ENCODE results near the gene FAM117B.

The FAM117B gene

DNA sequence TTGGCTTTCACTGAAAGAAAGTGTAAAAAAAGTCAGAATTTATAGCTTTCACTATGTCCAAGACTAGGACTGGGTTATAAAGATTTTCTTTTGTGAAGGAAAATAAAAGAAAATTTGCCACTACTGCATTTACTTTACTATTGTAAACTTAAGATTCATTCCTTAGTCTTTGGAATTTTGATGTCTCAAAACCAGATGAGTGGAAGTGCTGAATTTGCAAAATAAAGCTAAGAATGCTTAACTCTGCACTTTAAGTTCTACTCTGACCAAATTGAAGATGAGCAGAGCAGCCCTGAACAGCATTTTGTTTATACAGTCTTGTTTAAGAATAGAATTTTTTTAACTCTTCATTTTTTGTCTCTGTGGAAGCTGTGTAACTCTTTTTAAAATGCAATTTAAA, 134.4 kb downstream of the FAM117B start:
- TF ChIP-seq, protein P1, sequence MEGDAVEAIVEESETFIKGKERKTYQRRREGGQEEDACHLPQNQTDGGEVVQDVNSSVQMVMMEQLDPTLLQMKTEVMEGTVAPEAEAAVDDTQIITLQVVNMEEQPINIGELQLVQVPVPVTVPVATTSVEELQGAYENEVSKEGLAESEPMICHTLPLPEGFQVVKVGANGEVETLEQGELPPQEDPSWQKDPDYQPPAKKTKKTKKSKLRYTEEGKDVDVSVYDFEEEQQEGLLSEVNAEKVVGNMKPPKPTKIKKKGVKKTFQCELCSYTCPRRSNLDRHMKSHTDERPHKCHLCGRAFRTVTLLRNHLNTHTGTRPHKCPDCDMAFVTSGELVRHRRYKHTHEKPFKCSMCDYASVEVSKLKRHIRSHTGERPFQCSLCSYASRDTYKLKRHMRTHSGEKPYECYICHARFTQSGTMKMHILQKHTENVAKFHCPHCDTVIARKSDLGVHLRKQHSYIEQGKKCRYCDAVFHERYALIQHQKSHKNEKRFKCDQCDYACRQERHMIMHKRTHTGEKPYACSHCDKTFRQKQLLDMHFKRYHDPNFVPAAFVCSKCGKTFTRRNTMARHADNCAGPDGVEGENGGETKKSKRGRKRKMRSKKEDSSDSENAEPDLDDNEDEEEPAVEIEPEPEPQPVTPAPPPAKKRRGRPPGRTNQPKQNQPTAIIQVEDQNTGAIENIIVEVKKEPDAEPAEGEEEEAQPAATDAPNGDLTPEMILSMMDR (IDR thresholded peaks at IDR 0.05; ENCODE audit: low read depth, low read length, missing control alignments): no peak
- in situ Hi-C loops (cut with HindIII; ENCODE audit: low sequenced_read_pairs): no loop called here

DNA sequence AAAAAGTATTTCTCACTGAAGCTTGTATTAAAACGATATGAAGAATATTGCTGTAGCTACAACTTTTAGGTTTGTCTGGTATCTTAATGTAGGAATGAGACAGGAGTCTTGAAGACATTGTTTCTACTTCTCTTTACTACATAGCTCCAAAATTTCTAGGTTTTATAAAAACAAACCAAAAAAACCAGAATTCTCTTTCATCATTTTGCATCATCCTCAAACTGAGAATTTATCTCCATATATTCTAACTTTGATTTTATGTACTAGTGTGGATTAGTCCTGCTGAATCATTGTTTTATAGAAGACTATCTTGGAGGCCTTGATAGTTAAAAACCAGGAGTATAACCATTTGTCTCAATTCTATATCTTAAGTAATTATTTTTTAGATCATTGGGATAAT, 136.6 kb downstream of the FAM117B start:
- H3K4me3 ChIP-seq (ENCODE audit: low read depth, low read length): no peak overlapping the region
- DNase-seq (ENCODE audit: low read depth): no peak
- in situ Hi-C loops (cut with HindIII; ENCODE audit: low sequenced_read_pairs): no loop called here
- TF ChIP-seq, protein P1 (IDR thresholded peaks at IDR 0.05; ENCODE audit: low read depth, low read length, missing control alignments): no peak

More for the DNA sequence above, 134.4 kb downstream of the FAM117B start:
- no peak overlapping the region for H3K4me3 ChIP-seq (ENCODE audit: low read depth, low read length)
- DNase-seq (ENCODE audit: low read depth): no peak

DNA sequence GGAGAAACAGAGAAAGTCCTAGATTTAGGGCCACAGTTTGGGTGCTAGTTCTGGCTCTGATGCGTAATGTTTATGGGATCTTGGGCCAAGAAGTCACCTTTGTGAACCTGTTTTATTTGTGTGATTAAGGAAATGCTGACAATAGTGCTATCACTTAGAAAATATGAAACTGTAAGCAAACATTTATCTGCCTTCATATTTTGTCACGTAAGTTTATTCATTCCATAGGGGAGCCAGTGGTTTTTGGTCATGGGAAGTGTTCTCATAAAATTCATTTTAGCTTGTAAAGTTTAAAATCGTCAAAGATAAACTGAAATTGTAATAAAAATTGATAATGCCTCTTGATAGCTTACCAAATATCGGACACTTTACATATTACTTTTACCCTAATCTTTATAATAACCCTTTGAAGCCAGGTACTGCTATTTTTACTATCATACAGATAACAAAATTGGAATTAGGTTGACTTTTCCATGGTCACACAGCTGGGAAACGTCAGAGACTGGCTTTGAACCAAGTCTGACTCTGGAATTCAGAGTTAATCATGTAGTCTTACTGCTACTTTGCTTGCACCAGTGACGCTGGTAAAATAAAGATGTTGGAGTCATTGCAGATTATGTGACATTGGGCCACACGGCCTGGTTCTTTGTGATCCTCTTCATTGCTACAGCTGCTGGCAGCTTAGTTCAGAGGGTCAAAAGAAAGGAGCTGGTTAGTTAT, 137.1 kb downstream of the FAM117B start:
- DNase-seq (ENCODE audit: low read depth): no peak
- in situ Hi-C loops (cut with HindIII; ENCODE audit: low sequenced_read_pairs): no loop called here
- TF ChIP-seq, protein P1 (IDR thresholded peaks at IDR 0.05; ENCODE audit: low read depth, low read length, missing control alignments): no peak
- no peak overlapping the region for H3K4me3 ChIP-seq (ENCODE audit: low read depth, low read length)

DNA sequence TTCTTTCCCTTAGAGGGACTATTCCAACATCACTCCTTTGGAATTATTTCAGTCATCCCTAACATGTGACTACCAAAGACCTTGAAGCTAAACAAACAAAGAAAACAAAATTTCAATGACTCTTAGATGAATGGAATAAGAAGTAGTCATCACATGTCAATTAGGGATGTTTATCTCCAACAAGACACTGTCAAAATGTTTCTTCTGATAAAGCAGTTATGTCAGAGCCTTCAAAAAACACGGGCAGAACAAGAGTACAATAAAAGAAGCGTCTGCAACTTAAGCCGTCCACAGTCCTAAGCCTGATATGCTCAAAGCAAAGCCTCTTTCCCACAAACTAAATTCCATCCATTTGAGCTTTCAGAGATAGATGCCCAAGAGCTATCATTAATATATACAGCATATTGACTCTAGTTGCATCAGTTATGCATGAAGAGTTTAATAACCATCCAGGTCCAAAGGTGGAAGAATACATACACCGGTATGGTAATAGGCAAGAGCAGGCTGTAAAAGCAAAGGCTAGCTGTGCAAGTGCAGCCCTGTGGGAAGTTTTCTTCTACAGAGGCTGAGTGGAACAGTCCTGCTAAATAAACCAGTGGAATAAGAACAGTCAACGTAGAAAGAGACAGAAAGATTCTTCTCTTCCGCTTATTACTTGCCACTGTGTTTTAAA, 138.7 kb downstream of the FAM117B start:
- no peak overlapping the region for H3K4me3 ChIP-seq (ENCODE audit: low read depth, low read length)
- in situ Hi-C loops (cut with HindIII; ENCODE audit: low sequenced_read_pairs): no loop called here
- no peak for DNase-seq (ENCODE audit: low read depth)
- TF ChIP-seq, protein P1 (IDR thresholded peaks at IDR 0.05; ENCODE audit: low read depth, low read length, missing control alignments): no peak

DNA sequence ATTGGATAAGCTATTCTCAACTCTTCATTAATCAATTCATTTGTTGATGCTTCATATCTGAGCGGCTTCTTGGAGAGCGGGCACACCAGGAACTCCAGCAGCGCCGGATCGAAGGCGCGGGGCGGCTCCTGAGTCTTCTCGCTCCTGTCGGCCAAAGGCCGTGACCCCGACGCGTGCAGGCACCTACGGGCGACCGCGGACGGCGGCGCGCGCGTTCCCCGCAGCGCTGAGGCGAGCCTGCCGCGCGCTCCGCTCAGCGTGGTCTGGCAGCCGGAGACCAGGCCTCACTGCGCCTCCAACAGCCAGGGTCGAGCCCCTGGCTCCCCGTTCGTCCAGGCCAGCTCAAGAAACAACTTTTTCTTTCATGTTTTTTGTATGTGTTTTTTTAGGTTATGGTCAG, 139.3 kb downstream of the FAM117B start:
- in situ Hi-C loops (cut with HindIII; ENCODE audit: low sequenced_read_pairs): no loop called here
- TF ChIP-seq, protein P1 (IDR thresholded peaks at IDR 0.05; ENCODE audit: low read depth, low read length, missing control alignments): no peak
- DNase-seq (ENCODE audit: low read depth): no peak
- H3K4me3 ChIP-seq (ENCODE audit: low read depth, low read length): no peak overlapping the region

DNA sequence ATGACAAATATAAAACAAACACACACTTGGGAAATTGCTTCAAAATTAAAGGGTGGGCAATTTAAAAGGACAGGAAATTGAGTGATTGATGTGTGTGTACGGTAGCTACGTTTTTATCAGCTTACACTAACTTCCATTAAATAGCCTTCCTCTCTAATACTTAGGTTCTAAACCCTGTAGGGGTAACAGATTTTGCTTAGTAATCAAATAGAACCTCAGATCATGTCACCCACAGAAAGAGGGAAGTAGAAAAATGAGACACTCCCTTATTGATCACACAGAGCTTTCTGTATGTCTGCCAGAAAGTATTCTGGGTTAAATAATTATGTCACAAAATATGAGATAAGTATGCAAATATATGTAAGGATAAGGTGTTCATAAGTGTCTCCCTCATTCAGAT, 143.4 kb downstream of the FAM117B start:
- TF ChIP-seq, protein P1 (IDR thresholded peaks at IDR 0.05; ENCODE audit: low read depth, low read length, missing control alignments): no peak
- in situ Hi-C loops (cut with HindIII; ENCODE audit: low sequenced_read_pairs): no loop called here
- no peak for DNase-seq (ENCODE audit: low read depth)
- H3K4me3 ChIP-seq (ENCODE audit: low read depth, low read length): no peak overlapping the region
